Measurements from ENCODE around the gene ADISSP.
A peak's percentile ranks its signal among the peaks of the same experiment; 100 is the strongest.

Gene ADISSP

GRCh38 chr20:3778976-3779375, 11.4 kb upstream of the ADISSP start:
- no peak for DNase-seq

GRCh38 chr20:3777716-3778629, 10.4 kb upstream of the ADISSP start:
- DNase-seq, result peak; percentile 64 to 71

GRCh38 chr20:3777381-3777715, 9.8 kb upstream of the ADISSP start:
- no peak for DNase-seq

- DNase-seq, result no peak
These were observed 8.0 kb upstream of the ADISSP start for GRCh38 chr20:3775457-3776108.

GRCh38 chr20:3771552-3772058, 4.1 kb upstream of the ADISSP start:
- no peak for DNase-seq

GRCh38 chr20:3768342-3769130, 983 bp upstream of the ADISSP start:
- DNase-seq, result peak; percentile 78 to 82

GRCh38 chr20:3767110-3767426, 485 bp downstream of the ADISSP start:
- peak in 1 of 2 experiments; percentile 35 for DNase-seq

GRCh38 chr20:3766422-3767109, 987 bp downstream of the ADISSP start:
- DNase-seq, result no peak

GRCh38 chr20:3765171-3765882, 2.2 kb downstream of the ADISSP start:
- DNase-seq, result no peak

- no peak for DNase-seq
These were observed 2.9 kb downstream of the ADISSP start for GRCh38 chr20:3764659-3765058.

- DNase-seq, result no peak
These were observed 3.6 kb downstream of the ADISSP start for GRCh38 chr20:3763671-3764601.

GRCh38 chr20:3760655-3761348, 6.8 kb downstream of the ADISSP start:
- no peak for DNase-seq

- DNase-seq, result no peak
These were observed 7.7 kb downstream of the ADISSP start for GRCh38 chr20:3759884-3760283.

- DNase-seq, result no peak
These were observed 8.2 kb downstream of the ADISSP start for GRCh38 chr20:3759316-3759823.

- no peak for DNase-seq
These were observed 9.0 kb downstream of the ADISSP start for GRCh38 chr20:3758566-3758965.

GRCh38 chr20:3757268-3757667, 10.3 kb downstream of the ADISSP start:
- DNase-seq, result no peak

- no peak for DNase-seq
These were observed 11.6 kb downstream of the ADISSP start for GRCh38 chr20:3755814-3756480.

- DNase-seq, result no peak
These were observed 12.3 kb downstream of the ADISSP start for GRCh38 chr20:3755269-3755668.

- no peak for DNase-seq
These were observed 13.3 kb downstream of the ADISSP start for GRCh38 chr20:3754276-3754630.
